Kidney epithelial cell (primary cell): ENCODE results near the gene ACTN1. TPM values are rescaled to one million over a fixed set of nuclear protein-coding genes. Genes with fewer than 3 reads are reported as not detected.

Experiments used
- DNase-seq: peaks from one replicate; pipeline ENCODE4 v3.0.0-alpha.2; 2010; ENCODE audit warnings: low read depth
- H3K27me3 ChIP-seq: 2 replicates; pipeline ENCODE4 v1.6.0; 2011; ENCODE audit warnings: low read length; ENCODE audit not compliant: control insufficient read depth, insufficient read depth
- H3K36me3 ChIP-seq: 2 replicates; pipeline ENCODE4 v1.5.1; 2011; ENCODE audit warnings: low read length; ENCODE audit not compliant: control insufficient read depth, insufficient read depth
- H3K4me3 ChIP-seq: 2 replicates; pipeline ENCODE4 v1.5.1; 2011; ENCODE audit warnings: low read depth, mild to moderate bottlenecking, control low read depth, low read length
- CTCF ChIP-seq: IDR thresholded peaks from 2 replicates; pipeline ENCODE4 v1.5.1; 2011; ENCODE audit warnings: mild to moderate bottlenecking, moderate library complexity, low read length, control low read depth, inconsistent platforms; ENCODE audit not compliant: insufficient read depth, poor library complexity, severe bottlenecking
- total RNA-seq: library from RNA; depleted of rRNA; stranded (reverse); fragments of >200 nt; gene quantifications from 2 replicates; pipeline ENCODE4 v1.2.3, GENCODE V29; 2015

The ACTN1 gene
- total RNA-seq, 1 donor from 2014 or later, result 627 TPM

GRCh38 chr14:68966872-68967301 lies 12.2 kb downstream of the ACTN1 start:
- no peak for TF ChIP-seq CTCF
- no peak overlapping the region for H3K4me3 ChIP-seq
- no peaks in the 10 kb centered on the region for H3K27me3 ChIP-seq
- no peaks in the 10 kb centered on the region for H3K36me3 ChIP-seq
- no peak for DNase-seq

GRCh38 chr14:68965261-68965761 lies 13.8 kb downstream of the ACTN1 start:
- DNase-seq, result no peak
- no peaks in the 10 kb centered on the region for H3K36me3 ChIP-seq
- TF ChIP-seq CTCF, result no peak
- H3K4me3 ChIP-seq, result no peak overlapping the region
- H3K27me3 ChIP-seq, result no peaks in the 10 kb centered on the region

GRCh38 chr14:68964300-68965093 lies 14.6 kb downstream of the ACTN1 start:
- TF ChIP-seq CTCF, result no peak
- Histone ChIP-seq H3K36me3 (no peaks in the 10 kb centered on the region), H3K4me3 (no peak overlapping the region), H3K27me3 (no peaks in the 10 kb centered on the region)
- no peak for DNase-seq

- Histone ChIP-seq H3K36me3 (peaks cover 1% of the 10 kb centered on the region), H3K4me3 (no peak overlapping the region), H3K27me3 (no peaks in the 10 kb centered on the region)
- no peak for TF ChIP-seq CTCF
- DNase-seq, result no peak
Measured at GRCh38 chr14:68962681-68963080, 16.4 kb downstream of the ACTN1 start.

GRCh38 chr14:68961781-68962584 lies 17.1 kb downstream of the ACTN1 start:
- Histone ChIP-seq H3K36me3 (peaks cover 1% of the 10 kb centered on the region), H3K4me3 (no peak overlapping the region), H3K27me3 (no peaks in the 10 kb centered on the region)
- TF ChIP-seq CTCF, result no peak
- peak; percentile 87 for DNase-seq
